Measurements from ENCODE around the gene SLC22A17. TPM values are rescaled to one million over a fixed set of nuclear protein-coding genes. Genes with fewer than 3 reads are reported as not detected.

The SLC22A17 gene
- total and polyA plus RNA-seq, 2 of the 13 experiments (the other 11 are each of a cell fraction or from before 2014, with no cell fraction given), result 0.95 to 1.1 TPM

GRCh38 chr14:23301288-23301968, 51.3 kb downstream of the SLC22A17 start (continued):
- TF ChIP-seq HOXA5 (CRISPR knock-in tag; IDR thresholded peaks at IDR 0.05) (0 out of 2 replicates have a peak, but pooled peaks have one; percentile 60), ZBTB2 (CRISPR knock-in tag; IDR thresholded peaks at IDR 0.05; ENCODE audit: low read depth) (no peak), TBX2 (CRISPR knock-in tag; IDR thresholded peaks at IDR 0.05; ENCODE audit: borderline replicate concordance) (peak; percentile 68; the same call in 1 of the 2 replicates), TRIM22 (IDR thresholded peaks at IDR 0.05) (no peak), ZNF354B (CRISPR knock-in tag; IDR thresholded peaks at IDR 0.05) (peak; percentile 85; the same call in 1 of the 2 replicates), RNF219 (CRISPR knock-in tag; IDR thresholded peaks at IDR 0.05) (no peak), ATM (IDR thresholded peaks at IDR 0.05; ENCODE audit: borderline replicate concordance) (no peak), NAIF1 (CRISPR knock-in tag; IDR thresholded peaks at IDR 0.05; ENCODE audit: borderline replicate concordance) (no peak), FOSL1 (CRISPR knock-in tag; IDR thresholded peaks at IDR 0.05; ENCODE audit: borderline replicate concordance) (no peak), POGK (CRISPR knock-in tag; conservative IDR thresholded peaks at IDR 0.05) (peak; percentile 18), ZNF234 (CRISPR knock-in tag; conservative IDR thresholded peaks at IDR 0.05) (no peak), ELF4 (CRISPR knock-in tag; IDR thresholded peaks at IDR 0.05; ENCODE audit: borderline replicate concordance) (no peak), ZNF256 (CRISPR knock-in tag; conservative IDR thresholded peaks at IDR 0.05) (no peak)
- TF ChIP-seq, protein P1, sequence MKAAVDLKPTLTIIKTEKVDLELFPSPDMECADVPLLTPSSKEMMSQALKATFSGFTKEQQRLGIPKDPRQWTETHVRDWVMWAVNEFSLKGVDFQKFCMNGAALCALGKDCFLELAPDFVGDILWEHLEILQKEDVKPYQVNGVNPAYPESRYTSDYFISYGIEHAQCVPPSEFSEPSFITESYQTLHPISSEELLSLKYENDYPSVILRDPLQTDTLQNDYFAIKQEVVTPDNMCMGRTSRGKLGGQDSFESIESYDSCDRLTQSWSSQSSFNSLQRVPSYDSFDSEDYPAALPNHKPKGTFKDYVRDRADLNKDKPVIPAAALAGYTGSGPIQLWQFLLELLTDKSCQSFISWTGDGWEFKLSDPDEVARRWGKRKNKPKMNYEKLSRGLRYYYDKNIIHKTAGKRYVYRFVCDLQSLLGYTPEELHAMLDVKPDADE (CRISPR knock-in tag; IDR thresholded peaks at IDR 0.05), result no peak
- TF ChIP-seq, protein P2, sequence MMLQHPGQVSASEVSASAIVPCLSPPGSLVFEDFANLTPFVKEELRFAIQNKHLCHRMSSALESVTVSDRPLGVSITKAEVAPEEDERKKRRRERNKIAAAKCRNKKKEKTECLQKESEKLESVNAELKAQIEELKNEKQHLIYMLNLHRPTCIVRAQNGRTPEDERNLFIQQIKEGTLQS (CRISPR knock-in tag; IDR thresholded peaks at IDR 0.05), result no peak; the same call in none of the 2 replicates
- TF ChIP-seq, protein P3, sequence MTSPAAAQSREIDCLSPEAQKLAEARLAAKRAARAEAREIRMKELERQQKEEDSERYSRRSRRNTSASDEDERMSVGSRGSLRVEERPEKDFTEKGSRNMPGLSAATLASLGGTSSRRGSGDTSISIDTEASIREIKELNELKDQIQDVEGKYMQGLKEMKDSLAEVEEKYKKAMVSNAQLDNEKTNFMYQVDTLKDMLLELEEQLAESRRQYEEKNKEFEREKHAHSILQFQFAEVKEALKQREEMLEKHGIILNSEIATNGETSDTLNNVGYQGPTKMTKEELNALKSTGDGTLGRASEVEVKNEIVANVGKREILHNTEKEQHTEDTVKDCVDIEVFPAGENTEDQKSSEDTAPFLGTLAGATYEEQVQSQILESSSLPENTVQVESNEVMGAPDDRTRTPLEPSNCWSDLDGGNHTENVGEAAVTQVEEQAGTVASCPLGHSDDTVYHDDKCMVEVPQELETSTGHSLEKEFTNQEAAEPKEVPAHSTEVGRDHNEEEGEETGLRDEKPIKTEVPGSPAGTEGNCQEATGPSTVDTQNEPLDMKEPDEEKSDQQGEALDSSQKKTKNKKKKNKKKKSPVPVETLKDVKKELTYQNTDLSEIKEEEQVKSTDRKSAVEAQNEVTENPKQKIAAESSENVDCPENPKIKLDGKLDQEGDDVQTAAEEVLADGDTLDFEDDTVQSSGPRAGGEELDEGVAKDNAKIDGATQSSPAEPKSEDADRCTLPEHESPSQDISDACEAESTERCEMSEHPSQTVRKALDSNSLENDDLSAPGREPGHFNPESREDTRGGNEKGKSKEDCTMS (CRISPR knock-in tag; conservative IDR thresholded peaks at IDR 0.05), result peak; percentile 91
